Measurements from ENCODE around the gene PHYKPL. TPM values are rescaled to one million over a fixed set of nuclear protein-coding genes. Genes with fewer than 3 reads are reported as not detected.
A peak's percentile ranks its signal among the peaks of the same experiment; 100 is the strongest.

Gene PHYKPL
- total RNA-seq (ENCODE audit: insufficient read depth, low replicate concordance): 11.8 TPM

GRCh38 chr5:178232124-178232919 lies at the start of gene PHYKPL:
Gene PHYKPL (minus strand): TSS chr5:178232802. CDS start chr5:178232550, 252 bp downstream.
- peak; percentile 75 for DNase-seq (ENCODE audit: low spot score)

GRCh38 chr5:178282391-178282790 lies 49.8 kb upstream of the PHYKPL start:
- DNase-seq (ENCODE audit: low spot score): no peak

GRCh38 chr5:178281331-178281730 lies 48.7 kb upstream of the PHYKPL start:
- DNase-seq (ENCODE audit: low spot score): no peak

- peak; percentile 18 for DNase-seq (ENCODE audit: low spot score)
Measured at GRCh38 chr5:178280631-178281030, 48.0 kb upstream of the PHYKPL start.

GRCh38 chr5:178279723-178280438 lies 47.3 kb upstream of the PHYKPL start:
- DNase-seq (ENCODE audit: low spot score): peak; percentile 79

GRCh38 chr5:178279026-178279722 lies 46.6 kb upstream of the PHYKPL start:
- DNase-seq (ENCODE audit: low spot score): no peak

- no peak for DNase-seq (ENCODE audit: low spot score)
Measured at GRCh38 chr5:178278358-178279023, 45.9 kb upstream of the PHYKPL start.

GRCh38 chr5:178277866-178278265 lies 45.3 kb upstream of the PHYKPL start:
- no peak for DNase-seq (ENCODE audit: low spot score)

- DNase-seq (ENCODE audit: low spot score): no peak
Measured at GRCh38 chr5:178277346-178277745, 44.7 kb upstream of the PHYKPL start.

- DNase-seq (ENCODE audit: low spot score): peak; percentile 80
Measured at GRCh38 chr5:178274781-178275537, 42.4 kb upstream of the PHYKPL start.

GRCh38 chr5:178273665-178274541 lies 41.3 kb upstream of the PHYKPL start:
- DNase-seq (ENCODE audit: low spot score): peak; percentile 85

GRCh38 chr5:178273041-178273440 lies 40.4 kb upstream of the PHYKPL start:
- peak; percentile 17 for DNase-seq (ENCODE audit: low spot score)

- DNase-seq (ENCODE audit: low spot score): no peak
Measured at GRCh38 chr5:178272591-178272990, 40.0 kb upstream of the PHYKPL start.

- DNase-seq (ENCODE audit: low spot score): no peak
Measured at GRCh38 chr5:178271726-178272479, 39.3 kb upstream of the PHYKPL start.

- DNase-seq (ENCODE audit: low spot score): no peak
Measured at GRCh38 chr5:178271231-178271630, 38.6 kb upstream of the PHYKPL start.

GRCh38 chr5:178269499-178269898 lies 36.9 kb upstream of the PHYKPL start:
- no peak for DNase-seq (ENCODE audit: low spot score)

GRCh38 chr5:178267876-178268275 lies 35.3 kb upstream of the PHYKPL start:
- DNase-seq (ENCODE audit: low spot score): no peak

GRCh38 chr5:178267245-178267644 lies 34.6 kb upstream of the PHYKPL start:
- DNase-seq (ENCODE audit: low spot score): no peak

- no peak for DNase-seq (ENCODE audit: low spot score)
Measured at GRCh38 chr5:178266581-178266980, 34.0 kb upstream of the PHYKPL start.
